ENCODE data around the gene GUCD1. TPM values are rescaled to one million over a fixed set of nuclear protein-coding genes. Genes with fewer than 3 reads are reported as not detected.
A peak's percentile ranks its signal among the peaks of the same experiment; 100 is the strongest.

The GUCD1 gene
- total RNA-seq, 1 experiment from 2014 or later = 104 TPM

GRCh38 chr22:24529898-24530297 is 25.0 kb downstream of the GUCD1 start:
- no peak for DNase-seq (ENCODE audit: low read depth)

DNA sequence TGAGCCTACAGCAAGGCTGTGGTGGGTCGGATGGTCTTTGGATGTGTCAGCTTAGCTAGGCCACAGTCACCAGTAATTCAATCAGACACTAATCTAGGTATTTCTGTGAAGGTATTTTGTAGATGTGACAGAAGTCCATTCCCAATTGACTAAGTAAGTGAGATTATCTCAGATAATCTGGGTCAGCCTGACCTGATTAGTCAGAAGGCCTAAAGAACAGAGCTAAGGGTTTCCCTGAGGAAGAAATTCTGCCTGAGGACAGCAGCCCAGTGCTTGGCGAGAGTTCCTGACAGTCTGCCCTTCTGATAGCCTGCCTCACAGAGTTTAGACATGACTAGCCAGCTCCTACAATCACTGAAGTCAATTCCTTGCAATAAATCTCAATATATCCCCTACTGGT is 28.7 kb downstream of the GUCD1 start:
- peak; percentile 9 for DNase-seq (ENCODE audit: low read depth)

- peak; percentile 61 for DNase-seq (ENCODE audit: low read depth)
These were observed 29.4 kb downstream of the GUCD1 start for GRCh38 chr22:24525416-24526037.

DNA sequence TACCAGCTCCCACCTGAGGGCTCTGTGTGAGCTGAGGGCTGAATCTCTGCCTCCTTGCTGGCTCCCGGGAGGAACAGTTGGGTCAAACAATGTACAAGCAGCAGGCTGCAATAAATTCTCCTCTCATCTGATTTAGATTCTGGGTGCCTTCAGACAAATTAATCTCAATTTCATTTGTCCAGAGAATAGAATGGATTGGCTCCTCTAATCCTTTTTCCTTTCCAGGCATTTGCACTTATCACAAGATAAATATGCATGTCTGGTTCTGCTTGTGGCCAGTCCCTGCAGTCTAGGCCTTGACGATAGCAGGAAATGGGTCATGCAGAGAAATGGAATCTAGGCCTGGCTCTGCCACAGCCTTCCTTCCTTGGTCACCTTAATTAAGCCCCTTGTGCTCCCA is 31.1 kb downstream of the GUCD1 start:
- DNase-seq (ENCODE audit: low read depth) = peak; percentile 15

- peak; percentile 78 for DNase-seq (ENCODE audit: low read depth)
These were observed 33.1 kb downstream of the GUCD1 start for GRCh38 chr22:24521791-24522245.

GRCh38 chr22:24519496-24519895 is 35.4 kb downstream of the GUCD1 start:
- DNase-seq (ENCODE audit: low read depth) = no peak

DNA sequence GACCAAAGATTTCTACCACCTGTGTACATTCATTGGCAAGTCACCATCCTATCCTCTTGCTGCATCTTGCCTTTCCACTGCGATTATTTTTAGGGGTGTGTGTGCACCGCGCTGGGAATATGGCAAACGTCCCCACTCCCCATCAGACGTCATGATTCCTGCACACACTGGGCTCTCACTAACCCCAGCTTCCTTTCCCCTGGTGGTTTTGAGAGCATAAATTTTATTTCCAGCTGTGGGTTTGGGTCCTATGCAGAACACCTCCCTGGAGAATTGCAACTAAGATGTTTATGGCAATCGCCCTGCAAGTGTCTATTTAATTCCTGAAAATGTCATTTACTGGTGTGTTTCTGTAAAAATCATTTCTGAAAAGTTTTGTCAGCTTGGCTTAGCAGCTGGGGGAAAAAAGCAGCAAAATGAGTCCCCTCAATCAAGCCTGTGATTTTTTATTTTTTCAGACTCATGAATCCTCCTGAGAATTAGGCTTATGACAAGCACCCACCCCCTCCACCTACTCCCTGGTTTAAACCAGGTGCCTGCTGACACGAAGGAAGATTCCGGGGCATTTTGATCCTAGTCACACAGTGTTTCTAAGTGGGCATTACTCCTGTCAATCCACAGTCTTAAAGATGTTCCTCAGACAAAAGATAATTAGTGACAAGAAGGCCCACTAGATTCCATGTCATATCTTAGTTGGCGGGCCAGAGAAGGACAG is 36.0 kb downstream of the GUCD1 start:
- DNase-seq (ENCODE audit: low read depth) = no peak

- DNase-seq (ENCODE audit: low read depth) = no peak
These were observed 36.7 kb downstream of the GUCD1 start for GRCh38 chr22:24518228-24518627.

DNA sequence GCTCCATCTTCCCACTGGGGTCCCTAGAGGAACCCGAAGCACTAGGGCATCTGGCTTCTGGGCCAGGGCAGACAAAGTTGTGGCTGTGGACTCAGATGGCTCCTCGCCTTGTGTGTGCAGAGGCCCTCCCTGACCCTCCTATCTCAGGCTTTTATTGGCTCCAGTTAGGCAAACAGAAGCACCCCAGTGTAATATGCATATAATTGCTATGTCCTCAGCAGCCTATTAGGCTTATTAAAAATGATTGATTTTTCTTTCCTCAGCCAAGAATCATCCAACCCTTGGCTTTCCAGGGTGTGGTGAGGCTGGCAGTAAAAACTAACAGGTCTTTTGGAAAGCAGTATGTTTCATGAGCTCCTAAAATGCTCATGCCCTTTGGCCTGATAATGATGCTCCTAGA is 37.5 kb downstream of the GUCD1 start:
- no peak for DNase-seq (ENCODE audit: low read depth)

- peak; percentile 81 for DNase-seq (ENCODE audit: low read depth)
These were observed 38.6 kb downstream of the GUCD1 start for GRCh38 chr22:24516301-24516737.

- DNase-seq (ENCODE audit: low read depth) = no peak
These were observed 40.0 kb downstream of the GUCD1 start for GRCh38 chr22:24515027-24515338.

GRCh38 chr22:24514241-24515026 is 40.5 kb downstream of the GUCD1 start:
- no peak for DNase-seq (ENCODE audit: low read depth)

GRCh38 chr22:24513378-24514240 is 41.3 kb downstream of the GUCD1 start:
- DNase-seq (ENCODE audit: low read depth) = no peak

DNA sequence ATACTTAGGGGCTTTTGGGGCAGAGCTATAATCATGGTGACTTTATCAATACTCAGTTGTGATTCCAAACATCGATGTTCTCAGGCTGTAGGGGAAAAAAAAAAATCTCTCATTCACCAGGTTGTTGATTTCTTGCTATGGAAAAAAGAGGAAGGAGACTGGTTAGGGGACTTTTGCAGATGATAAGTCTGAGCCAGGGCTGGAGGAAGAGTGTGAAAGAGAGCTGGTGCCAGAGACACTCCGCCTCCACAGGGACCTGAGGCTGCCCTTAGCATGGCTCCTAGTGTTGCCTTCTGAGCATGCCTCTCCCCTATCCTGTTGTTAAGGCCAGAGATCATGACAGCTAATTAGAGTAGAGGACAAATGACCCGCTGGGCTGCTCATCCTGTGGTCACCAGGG is 42.9 kb downstream of the GUCD1 start:
- DNase-seq (ENCODE audit: low read depth) = no peak

- peak; percentile 11 for DNase-seq (ENCODE audit: low read depth)
These were observed 44.0 kb downstream of the GUCD1 start for GRCh38 chr22:24510637-24511625.

GRCh38 chr22:24507716-24508115 is 47.2 kb downstream of the GUCD1 start:
- DNase-seq (ENCODE audit: low read depth) = no peak

DNA sequence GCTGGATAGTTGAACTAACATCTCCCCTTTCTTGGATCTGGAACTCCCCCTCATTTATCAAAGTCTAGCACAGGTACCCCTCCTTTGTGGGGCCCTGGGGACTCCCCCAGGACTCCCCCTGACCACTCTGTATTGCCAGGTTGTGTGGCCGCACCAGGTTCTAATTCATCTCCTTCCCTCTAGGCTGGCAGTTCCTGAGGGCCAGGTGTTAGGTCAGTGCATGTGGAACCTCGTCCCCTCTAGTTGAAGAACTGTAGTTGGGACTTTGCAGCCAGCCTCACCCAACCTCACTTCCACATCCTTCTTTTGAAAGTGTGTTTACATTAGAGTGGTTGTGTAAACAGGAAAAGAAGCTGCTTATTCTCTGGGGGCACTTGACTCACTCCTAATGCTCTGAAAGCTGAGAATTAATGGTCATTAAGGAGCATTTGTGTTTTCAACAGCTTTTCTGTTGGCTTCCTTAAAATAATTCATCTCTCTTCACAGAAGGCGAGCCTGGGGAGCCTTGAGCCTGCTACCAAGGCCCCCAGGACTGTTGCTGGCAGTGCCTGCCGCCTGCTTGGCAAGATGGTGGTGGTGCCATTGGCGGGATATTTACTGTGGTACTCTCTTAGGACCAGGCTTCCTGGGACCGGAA is 48.0 kb downstream of the GUCD1 start:
- DNase-seq (ENCODE audit: low read depth) = peak; percentile 73

GRCh38 chr22:24504956-24505736 is 49.8 kb downstream of the GUCD1 start:
- no peak for DNase-seq (ENCODE audit: low read depth)

- DNase-seq (ENCODE audit: low read depth) = no peak
These were observed 50.4 kb downstream of the GUCD1 start for GRCh38 chr22:24504540-24504939.

Data from M059J (cell line).